Stimulated activated CD8-positive, alpha-beta memory T cell treated with anti-CD3 and anti-CD28 coated beads, Interleukin-4, amount 100 ng/mL, for 24 hours (primary cell): ENCODE data around the gene PHF14.

Source experiments
- DNase-seq: peaks from one replicate; pipeline ENCODE4 v3.0.0-alpha.2; 2020; ENCODE audit warnings: low read depth

Gene PHF14

GRCh38 chr7:11212080-11212711, 238.5 kb downstream of the PHF14 start:
- DNase-seq, result peak; percentile 4

GRCh38 chr7:11212816-11213215, 239.1 kb downstream of the PHF14 start:
- DNase-seq, result no peak

- no peak for DNase-seq
These were observed 239.6 kb downstream of the PHF14 start for GRCh38 chr7:11213266-11213665.

- no peak for DNase-seq
These were observed 242.6 kb downstream of the PHF14 start for GRCh38 chr7:11216276-11216675.

GRCh38 chr7:11217848-11218565, 244.3 kb downstream of the PHF14 start:
- DNase-seq, result no peak
